NCI-H1436 treated with DMSO at 0.1 percent for 48 hours (cell line): ENCODE results near the gene EXT2.

Source experiments
- DNase-seq: peaks from one replicate; lab custom pipeline; 2025; lab: John Stamatoyannopoulos, UW

EXT2 gene

DNA sequence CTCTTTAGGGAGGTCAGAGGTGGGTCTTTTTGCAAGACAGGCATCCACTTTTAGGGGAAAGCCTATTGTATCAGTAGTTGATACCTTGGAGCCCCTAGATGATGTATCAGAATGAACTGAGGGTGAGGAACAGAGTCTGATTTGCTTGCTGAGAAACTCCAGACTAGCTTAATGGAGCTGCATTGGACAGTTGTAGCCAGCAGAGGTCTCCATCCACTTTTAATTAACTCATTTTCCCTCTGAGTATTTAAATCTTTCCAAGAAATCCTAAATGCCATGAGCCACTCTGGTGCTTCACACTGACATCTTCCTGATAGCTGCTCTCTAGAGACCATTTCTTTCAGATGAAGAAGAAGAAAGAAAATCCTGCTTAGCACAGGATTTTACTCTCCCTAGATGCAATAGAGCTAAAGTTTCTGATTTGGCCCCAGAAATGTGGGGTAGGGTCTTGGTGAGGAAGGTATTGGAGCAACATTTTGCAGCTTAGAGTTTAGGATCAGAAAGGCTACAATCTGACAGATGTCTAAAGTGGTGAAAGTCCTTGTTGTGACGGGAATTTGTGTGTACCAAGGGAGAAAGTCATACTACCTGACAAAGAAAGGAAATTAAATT, 38.0 kb downstream of the EXT2 start:
- no peak for DNase-seq

DNA sequence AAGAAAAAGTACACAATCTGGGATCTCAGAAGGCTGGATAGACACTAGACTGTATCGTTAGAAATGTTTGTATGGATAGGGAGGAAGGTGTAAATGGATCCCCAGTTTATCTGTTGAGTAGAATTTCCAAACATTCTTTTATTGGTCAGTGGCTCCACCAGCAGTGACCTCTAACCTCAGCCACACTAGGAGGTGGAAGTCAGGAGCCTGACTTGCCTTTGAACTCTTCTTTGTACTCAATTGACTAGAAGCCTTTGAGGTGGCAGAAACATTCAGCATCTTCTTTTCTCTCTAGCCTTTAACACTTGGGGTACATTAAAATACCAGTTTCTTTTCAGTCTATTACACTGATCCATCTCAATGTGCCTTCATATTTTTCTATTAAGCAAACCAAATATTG, 39.1 kb downstream of the EXT2 start:
- no peak for DNase-seq

DNA sequence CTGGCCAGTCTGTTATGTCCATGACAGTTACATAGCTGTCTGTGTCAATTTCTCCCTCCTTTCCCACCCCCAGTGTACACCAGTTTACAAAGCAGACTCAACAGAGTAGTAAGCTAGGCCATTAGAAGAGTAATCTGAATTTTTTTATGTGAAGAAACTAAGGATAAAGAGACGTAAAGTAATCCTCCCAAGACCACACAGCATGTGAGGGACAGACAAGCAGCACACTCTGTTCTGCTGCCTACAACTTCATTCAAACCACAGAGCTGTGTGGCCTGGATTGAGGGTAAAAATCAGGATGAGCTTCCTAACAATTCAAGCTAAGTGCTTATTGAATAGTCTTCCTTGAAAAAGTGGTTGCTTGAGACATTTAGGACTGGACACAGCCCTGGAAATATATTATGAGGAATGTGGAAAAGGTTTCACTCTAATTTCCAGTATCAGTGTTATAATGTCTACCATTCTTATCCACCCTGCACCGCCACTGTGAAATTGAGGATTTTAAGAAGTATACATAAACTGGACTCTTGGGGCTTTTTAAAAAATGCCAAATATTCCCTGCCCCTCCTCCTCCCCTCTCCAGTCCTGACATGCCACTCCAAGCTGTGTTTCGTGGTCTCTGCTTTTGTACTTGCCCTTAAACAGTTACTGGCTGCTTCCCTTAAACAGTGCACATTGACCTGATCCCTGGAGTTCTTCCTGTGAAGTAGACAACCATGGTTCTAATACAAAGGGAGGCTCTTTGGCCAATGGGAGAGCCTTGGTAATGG, 40.9 kb downstream of the EXT2 start:
- DNase-seq = no peak

GRCh38 chr11:44137057-44137456, 41.6 kb downstream of the EXT2 start:
- DNase-seq = no peak

- DNase-seq = no peak
Observed at GRCh38 chr11:44138286-44138685, 42.8 kb downstream of the EXT2 start.

DNA sequence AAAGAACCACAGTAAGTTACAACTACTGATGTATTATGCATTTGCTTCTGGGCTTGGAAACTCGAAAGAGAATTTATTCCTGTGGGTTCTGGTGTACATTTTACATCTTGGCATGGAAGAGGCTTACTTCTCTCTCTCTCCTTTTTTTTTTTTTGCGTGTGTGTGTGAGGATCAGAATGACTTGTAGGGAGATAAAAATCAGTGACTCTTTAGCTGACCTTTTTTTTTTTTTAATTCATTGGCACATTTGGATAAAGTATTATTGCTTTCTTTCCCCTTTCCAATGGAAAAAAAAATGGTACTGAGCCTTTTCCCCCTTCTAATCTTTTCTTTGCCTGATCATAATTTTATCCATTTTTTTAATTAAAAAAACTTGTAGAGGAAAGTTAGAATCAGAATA, 43.5 kb downstream of the EXT2 start:
- no peak for DNase-seq

DNA sequence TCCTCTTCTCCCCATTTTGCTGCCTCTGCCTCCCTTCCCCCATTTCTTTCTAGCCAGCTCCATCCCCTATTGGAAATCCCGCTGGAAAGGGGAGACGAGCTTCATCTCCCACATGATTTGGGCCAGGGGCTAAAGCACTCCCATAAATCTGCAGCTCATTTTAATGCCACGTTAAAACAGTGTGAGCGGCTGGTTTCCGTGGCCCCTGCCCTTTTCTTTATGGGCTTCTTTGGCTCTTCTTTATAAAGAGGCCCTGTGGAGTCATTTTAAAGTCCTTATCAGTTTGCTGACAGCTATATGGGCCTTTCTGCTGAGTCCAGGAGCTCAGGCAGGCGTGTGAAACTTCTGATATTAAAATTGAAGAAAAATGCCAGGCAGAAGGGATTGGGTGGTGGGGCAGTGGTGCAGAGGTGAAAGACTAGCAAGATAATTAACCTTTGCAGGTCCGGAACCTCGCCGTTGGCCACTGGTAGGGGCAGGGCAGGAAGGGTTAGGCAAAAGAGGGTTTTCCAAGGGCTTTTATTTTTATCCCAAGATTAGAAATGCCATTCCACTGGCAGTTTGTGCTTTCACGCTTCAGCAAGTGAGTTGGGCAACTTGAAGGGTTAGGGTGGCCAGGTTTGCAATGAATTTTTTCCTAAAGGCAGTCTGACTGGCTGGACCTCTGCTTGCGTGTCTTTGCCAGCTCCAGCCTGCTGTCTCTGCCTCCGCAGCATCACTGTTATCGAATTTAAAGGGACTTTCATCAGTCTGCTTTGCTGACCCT, 44.3 kb downstream of the EXT2 start:
- DNase-seq = no peak

GRCh38 chr11:44140372-44140771, 44.9 kb downstream of the EXT2 start:
- DNase-seq = no peak

- no peak for DNase-seq
Observed at GRCh38 chr11:44140805-44141204, 45.3 kb downstream of the EXT2 start.

- no peak for DNase-seq
Observed at GRCh38 chr11:44143987-44144909, 48.8 kb downstream of the EXT2 start.

GRCh38 chr11:44145011-44145775, 49.7 kb downstream of the EXT2 start:
- no peak for DNase-seq

GRCh38 chr11:44146931-44147330, 51.5 kb downstream of the EXT2 start:
- DNase-seq = no peak

GRCh38 chr11:44147751-44148150, 52.3 kb downstream of the EXT2 start:
- no peak for DNase-seq

GRCh38 chr11:44149651-44150050, 54.2 kb downstream of the EXT2 start:
- DNase-seq = no peak

DNA sequence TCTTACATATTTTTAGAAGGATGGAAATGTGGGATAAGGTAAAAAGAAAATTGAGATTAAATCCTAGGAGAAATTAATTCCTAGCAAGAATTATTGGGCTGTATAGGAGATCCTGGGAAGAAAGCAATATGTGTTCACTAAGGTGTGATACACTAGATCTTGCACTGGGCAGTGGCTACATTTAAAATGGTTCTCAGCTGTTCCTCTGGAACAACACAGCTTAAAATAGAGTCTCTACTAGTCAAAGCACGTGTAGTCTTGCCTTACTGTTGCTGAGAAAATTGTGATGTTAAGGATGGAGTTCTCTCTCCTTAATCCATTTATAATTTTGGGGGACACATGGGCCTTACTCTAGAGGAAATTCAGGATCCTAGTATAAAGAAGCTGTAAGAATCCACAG, 54.9 kb downstream of the EXT2 start:
- no peak for DNase-seq

- no peak for DNase-seq
Observed at GRCh38 chr11:44157019-44157418, 61.5 kb downstream of the EXT2 start.

DNA sequence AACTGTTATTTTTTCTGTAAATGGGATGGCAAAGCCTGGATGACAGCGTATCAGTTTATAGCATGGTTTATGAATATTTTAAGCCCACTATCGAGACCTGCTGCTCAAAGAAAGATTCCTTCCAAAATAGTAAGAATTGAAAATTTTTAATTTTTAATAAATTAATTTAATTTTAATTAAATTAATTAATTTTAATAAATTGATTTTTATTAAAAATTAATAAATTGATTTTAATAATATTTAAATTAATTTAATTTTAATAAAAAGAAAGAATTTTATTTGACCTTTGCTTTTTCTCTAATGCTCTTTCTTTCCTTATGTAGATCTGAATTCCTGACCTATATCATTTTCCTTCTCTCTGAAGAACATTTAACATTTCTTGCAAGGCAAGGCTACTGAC, 62.9 kb downstream of the EXT2 start:
- no peak for DNase-seq

- no peak for DNase-seq
Observed at GRCh38 chr11:44159848-44160721, 64.6 kb downstream of the EXT2 start.

DNA sequence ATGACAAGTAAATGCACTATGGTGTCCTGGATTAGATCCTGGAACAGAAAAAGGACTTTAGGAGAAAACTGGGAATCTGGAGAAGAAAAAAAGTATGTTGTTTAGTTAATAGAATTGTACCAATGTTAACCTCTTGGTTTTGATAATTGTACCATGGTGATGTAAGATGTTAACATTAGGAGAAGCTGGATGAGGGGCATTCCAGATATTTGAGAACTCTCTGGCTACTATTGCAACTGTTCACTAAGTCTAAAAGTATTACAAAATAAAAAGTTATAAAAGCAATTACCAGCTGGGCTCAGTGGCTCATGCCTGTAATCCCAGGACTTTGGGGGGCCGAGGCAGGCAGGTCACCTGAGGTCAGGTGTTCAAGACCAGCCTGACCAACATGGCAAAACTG, 66.5 kb downstream of the EXT2 start:
- DNase-seq = no peak

- DNase-seq = no peak
Observed at GRCh38 chr11:44162662-44163061, 67.2 kb downstream of the EXT2 start.
